Measurements from ENCODE around the gene FXYD5.

- TF ChIP-seq, protein P1, sequence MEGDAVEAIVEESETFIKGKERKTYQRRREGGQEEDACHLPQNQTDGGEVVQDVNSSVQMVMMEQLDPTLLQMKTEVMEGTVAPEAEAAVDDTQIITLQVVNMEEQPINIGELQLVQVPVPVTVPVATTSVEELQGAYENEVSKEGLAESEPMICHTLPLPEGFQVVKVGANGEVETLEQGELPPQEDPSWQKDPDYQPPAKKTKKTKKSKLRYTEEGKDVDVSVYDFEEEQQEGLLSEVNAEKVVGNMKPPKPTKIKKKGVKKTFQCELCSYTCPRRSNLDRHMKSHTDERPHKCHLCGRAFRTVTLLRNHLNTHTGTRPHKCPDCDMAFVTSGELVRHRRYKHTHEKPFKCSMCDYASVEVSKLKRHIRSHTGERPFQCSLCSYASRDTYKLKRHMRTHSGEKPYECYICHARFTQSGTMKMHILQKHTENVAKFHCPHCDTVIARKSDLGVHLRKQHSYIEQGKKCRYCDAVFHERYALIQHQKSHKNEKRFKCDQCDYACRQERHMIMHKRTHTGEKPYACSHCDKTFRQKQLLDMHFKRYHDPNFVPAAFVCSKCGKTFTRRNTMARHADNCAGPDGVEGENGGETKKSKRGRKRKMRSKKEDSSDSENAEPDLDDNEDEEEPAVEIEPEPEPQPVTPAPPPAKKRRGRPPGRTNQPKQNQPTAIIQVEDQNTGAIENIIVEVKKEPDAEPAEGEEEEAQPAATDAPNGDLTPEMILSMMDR (IDR thresholded peaks at IDR 0.05; ENCODE audit: low read depth, low read length, poor library complexity, severe bottlenecking) = no peak
- TF ChIP-seq EZH2phosphoT487 (IDR thresholded peaks at IDR 0.05; ENCODE audit: borderline replicate concordance, low read length) = no peak
Measured at GRCh38 chr19:35213663-35214632, 59.4 kb downstream of the FXYD5 start.
